Activated T-helper 9 cell treated with anti-CD3 and anti-CD28 coated beads, Interleukin-2, amount 50 U/mL, for 16 hours (primary cell): ENCODE results near the gene PRF1.

Source experiments
- DNase-seq: peaks from one replicate; pipeline ENCODE4 v3.0.0-alpha.2; 2020; ENCODE audit warnings: low read depth

PRF1 gene

DNA sequence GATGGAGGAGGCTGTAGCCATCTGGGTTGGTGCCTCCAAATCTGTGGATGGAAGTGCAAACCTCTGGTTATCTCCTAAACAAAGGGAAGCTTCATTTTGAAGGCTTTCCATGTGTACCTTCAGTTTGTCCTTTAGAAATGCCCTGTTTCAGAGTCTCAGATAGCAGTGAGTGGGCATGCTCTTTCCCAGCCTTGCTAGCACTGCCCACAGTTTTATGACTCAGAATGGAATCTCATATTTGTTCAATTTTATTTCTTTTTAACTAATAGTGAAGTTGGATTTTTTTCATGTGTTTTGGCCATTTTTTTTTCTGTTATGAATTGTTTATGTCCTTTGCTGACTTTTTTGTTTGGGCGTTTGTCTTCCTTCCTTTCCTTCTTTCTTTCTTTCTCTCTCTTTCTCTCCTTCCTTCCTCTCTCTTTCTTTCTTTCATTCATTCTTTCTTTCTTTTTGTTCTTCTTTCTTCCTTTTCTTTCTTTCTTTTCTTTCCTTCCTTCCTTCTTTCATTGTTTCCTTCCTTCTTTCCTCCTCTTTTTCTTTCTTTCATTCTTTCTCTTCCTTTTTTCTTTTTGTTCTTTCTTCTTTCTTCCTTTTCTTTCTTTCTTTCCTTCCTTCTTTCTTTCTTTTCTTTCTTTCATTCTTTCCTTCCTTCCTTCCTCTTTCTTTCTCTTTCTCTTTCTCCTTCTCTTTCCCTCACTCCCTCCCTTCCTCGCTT is 25.6 kb downstream of the PRF1 start:
- DNase-seq: no peak

DNA sequence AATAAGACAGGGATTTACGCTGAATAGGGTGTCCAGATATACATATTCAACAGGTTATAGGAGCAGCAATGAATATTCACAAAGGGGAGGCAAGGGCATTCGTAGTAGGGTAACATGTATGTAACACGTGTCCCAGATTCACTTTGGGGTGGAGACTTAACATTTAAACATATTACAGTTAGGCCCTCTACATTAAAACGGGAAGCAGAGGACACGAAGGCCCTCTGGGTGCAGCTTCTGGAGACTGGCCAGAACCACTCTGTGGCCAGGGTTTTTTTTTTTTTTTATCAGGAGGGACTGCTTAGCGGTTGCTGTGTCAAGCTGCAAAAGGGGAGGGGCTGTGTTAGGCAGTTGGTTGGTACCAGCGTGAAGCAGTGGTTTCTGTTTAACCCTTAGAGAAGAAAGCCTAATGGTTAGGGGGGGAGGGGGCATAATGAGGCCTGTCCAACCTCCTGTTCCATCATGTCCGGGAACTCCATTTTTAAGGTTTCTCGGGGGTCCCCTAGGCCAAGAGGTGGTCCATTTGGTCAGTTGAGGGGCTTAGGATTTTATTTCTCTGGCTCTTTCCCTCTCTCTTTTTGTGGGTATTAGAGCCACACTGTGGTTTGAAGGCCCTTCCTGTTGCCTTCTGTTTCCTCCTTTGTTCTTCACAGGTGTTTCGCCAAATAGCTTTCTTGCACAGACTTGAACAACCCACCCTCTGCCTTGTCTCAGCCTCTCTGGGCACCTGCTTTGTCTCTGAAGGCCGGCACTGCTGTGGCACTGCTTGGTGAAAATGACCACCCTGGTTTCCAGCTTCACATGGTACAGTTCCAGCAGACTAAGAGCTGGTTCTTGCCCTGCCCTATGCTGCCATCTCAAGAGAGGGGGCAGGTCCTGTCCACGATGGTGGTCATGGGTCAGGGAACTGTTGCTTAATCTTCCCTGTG is 26.4 kb downstream of the PRF1 start:
- DNase-seq: no peak

DNA sequence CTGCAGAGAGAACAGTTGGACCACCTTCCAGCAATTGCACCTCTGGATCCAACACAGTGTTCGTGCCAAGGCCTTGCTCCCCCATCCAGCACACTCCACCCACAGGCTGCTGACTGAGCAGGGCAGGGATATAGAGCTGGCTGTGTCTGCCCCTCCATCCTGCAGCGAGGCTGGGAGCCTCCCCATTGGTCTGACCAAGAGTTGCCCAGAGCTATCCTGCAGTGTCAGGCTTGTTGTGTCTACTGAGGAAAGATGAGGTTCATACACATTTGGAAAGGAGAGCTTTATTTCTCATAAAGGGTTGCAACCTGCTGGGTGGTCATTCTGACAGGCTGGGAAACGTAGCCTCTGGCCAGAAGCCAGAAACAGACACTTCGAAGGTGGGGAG is 27.1 kb downstream of the PRF1 start:
- DNase-seq: no peak

DNA sequence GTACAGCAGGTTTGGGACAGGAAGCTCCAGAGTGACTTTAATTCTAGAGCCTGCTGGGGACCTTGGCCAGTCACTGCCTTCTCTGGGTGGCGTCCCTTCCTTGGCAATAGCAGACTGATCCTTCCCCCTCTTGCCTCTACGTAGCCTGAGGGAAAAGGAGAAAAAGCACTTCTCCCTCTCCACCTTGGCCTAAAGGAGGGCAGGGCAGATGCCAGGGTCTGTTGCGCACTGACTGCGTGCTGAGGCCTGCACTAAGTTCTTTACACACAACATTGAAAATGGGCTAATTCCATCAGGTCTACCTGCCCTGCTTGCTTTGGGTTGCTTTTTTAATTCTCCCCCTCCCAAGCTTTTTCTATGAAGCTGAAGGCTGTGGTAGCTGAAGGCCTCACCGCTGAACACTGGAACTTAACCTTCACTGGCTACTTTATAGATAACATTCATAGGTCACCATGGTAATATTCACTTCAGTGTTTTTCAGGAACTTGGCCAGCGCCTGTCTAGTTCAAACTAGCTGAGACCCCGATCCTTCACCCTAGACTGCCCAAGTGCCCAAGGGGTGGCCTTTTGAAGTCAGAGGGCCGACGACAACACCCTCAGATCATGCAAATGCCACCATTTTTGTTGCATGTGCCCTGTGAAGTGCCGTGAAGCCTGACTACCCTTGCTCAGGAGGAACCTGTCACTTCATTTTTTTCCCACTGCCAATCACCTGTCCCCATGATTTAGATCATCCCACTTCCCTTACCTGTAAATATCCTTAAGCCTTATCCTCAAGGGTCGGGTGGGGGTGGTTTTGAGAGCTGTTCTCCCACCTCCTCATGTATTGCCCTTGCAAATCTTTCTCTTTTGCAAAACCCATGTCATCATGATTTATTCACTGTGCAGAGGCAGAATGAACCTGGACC is 28.7 kb downstream of the PRF1 start:
- DNase-seq: no peak

DNA sequence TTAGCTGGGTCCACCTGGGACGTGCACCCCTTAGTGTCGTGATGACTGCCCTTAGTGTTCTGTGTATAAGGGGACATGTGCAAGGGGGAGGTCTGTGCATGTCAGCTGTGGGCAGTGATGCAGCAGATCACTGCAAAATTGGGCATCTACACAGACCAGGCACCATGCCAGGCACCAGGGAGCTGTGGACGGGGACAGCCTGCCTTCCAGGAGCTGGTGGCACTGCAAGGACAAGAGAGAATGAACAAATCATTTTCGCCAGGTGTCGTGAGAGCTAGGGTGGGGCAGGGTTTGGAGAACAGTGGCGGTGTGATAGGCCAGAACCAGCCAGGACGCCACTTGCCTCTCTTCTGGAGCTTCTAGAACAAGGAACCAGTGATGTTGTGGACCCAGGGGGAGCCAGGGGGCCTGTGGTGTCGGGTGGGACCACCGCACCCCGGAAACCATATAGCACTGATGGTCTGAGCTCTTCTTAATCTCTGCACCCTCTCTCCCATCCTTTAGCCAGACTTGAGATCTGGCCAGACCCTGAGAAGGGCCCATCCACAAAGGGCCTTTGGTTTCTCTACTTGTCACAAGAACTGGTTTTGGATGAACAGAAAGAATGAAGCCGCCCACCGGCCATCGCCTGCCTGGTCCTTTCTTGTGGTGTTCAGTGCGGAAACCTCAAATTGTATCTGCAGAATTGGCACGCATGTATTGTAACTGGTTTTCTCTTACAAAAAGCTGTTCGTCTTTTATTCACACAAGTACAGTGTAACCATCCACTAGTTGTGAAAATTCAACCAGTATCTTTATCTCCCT is 30.7 kb downstream of the PRF1 start:
- no peak for DNase-seq

DNA sequence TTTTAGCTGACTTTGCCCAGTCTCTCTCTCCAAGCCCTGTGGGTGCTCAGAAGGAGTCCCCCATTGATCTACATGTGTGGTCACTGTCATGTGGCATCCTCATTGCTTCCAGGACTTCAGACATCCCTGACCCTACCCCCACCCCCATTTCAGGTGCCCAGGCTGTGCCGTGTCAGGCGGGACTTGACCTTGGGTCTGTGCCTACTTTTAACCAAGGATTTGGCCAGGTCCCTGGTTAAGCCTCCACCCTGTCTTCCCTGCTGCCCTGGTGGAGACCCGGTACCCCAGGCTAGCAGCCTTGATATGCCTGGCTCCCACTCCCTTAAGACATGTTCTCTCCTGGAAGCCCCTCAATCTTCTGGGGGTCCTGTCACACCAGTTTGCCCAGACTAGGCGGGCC is 31.3 kb downstream of the PRF1 start:
- no peak for DNase-seq

DNA sequence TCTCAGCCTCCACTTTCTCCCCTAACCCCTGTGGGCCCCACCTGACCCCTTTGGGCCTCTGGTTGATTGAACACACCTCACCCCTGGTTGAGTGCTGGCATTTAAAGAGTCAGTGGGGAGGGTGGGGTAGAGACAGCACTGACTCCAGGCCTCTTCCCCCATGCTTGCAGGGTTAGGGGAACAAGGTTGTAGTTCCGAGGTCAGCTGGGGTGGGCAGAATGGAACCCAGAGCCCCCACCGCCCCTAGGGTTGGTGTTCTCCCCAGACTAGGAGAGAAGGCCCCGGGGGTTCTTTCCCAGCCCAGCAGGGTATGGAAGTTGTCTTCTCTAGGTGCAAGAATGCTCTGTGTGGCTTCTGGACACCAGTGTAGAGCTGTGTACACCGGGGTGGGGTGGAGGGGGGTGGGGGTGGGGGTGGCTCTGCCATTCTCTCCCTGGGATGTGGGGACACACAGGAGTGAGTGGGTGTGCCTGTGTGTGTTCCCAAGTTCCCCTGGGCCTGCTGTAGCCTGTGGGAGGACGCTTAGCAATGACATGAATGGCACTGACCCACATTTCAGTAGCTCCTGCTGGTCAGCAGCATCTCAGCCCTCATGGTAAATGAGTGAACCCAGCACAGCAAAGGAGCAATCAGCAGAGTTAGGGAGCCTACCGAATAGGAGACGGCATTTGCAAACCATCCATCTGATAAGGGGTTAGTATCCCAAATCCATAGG is 33.6 kb downstream of the PRF1 start:
- DNase-seq: no peak

DNA sequence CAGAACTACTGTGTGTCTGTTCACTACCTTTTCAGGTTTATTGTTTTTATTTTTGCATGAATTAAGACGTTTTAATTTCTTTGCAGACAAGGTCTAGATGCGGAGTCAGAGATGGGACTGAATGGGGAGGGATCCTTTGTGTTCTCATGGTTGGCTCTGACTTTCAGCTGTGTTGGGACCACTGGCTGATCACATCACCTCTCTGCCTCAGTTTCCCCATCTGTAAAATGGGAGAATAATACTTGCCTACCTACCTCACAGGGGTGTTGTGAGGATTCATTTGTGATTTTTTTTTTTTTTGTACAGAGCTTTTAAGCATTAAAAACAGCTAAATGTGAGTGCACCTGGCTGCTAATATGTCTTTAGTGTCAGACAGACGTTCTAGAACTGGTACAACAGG is 34.4 kb downstream of the PRF1 start:
- no peak for DNase-seq

DNA sequence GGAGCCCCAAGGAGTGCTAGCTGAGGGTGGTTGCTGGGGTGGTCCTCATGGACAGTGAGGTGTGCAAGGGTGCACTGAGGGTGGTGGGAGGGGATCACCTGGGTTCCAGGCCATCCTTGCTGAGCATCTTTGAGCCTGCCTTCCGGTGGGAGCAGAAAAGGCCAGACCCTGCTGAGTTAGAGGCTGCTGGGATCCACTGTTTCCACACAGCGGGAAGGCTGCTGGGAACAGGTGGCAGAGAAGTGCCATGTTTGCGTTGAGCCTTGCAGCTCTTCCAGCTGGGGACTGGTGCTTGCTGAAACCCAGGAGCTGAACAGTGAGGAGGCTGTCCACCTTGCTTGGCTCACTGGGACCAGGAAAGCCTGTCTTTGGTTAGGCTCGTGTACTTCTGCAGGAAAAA is 34.9 kb downstream of the PRF1 start:
- no peak for DNase-seq

DNA sequence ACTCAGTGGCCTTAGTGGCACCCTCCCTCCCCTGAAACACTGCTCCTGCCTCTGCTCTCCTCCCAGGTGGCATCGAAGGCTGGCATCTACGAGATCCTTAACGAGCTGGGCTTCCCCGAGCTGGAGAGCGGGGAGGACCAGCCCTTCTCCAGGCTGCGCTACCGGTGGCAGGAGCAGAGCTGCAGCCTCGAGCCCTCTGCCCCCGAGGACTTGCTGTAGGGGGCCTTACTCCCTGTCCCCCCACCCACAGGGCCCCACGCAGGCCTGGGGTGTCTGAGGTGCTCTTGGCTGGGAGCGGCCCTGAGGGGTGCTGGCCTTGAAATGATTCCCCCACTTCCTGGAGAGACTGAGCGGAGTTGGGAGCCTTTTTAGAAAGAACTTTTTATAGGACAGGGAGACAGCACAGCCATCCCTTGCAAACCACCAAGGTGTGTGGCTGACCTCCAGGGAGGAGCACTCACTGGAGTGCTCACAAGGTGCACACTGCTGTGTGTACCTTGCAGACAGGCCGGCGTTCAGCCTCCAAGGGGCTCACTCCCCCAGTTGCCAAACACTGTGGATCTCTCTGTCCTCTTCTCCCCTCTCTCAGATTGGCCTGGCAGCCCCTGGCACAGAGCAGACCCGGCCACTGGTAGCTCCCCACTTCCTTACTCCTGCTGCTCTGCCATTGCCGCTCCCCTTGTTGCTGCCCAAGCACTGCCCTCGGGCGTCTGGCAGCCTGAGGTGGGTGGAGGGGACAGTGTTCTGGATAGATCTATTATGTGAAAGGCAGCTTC is 35.8 kb downstream of the PRF1 start:
- no peak for DNase-seq

DNA sequence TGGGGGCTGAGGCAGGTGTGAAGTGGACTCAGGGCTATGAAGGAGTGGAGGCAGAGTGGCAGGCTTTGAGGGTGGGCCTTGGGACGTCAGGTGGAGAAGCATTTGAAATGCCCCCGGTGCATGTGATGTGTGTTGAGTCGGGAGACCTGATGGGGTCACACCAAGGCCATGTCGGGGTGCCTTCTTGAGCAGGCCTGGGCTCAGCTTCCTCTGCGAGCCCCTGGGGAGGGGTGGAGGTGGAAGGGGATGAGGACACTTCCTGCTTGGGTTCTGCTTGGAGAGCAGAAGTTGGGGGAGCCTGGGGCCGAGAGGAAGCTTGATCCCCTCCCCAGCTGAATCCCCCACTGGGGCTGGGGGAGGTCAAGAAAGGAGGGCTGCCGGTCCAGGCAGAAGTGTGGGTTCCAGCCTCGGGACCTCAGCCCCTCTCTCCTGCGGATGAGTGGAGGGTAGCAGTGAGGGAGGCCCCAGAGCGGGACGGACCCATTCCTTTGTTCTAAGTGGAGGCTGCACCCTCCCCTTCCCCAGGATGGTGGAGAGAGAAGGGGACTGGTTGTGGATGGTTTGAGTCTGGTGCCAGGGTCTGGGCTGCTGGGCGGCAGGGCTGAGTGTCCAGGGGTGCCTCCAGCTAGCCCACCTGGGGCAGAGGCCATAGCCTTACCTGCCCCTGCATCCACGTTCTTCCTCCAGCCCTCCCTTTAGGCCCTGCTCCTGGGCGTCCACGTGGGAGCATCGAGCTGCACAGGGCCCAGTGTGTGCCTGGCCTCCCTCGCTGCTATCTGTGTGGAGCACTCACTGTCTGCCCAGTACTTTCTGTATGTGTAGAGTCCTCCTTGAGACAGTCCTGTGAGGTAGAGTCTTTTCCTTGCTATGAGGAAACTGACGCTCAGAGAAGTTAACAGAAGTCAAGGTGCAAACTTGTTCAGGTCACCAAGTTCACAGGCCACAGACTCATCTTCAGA is 36.7 kb downstream of the PRF1 start:
- no peak for DNase-seq

DNA sequence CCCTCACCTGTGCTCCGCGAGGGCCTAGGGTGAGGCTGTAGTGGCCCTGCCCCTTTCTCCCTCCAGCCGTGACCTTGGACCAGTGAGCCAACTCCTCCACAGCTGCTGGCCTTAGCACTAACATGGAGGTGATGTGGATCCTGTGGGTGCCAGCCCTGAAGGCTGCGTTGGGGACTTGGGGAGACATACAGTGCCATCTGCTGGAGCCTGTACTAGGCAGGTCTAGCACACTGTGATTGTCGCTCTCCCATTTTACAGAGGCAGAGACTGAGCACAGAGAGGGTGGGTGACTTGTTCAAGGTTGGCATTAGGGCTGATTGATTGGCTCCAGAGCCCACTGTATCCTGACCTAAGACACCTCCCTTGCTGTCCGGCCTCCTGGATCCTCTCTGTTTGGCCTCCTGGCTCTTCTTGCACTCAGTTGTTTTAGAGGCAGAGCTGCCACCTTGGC is 37.6 kb downstream of the PRF1 start:
- no peak for DNase-seq

DNA sequence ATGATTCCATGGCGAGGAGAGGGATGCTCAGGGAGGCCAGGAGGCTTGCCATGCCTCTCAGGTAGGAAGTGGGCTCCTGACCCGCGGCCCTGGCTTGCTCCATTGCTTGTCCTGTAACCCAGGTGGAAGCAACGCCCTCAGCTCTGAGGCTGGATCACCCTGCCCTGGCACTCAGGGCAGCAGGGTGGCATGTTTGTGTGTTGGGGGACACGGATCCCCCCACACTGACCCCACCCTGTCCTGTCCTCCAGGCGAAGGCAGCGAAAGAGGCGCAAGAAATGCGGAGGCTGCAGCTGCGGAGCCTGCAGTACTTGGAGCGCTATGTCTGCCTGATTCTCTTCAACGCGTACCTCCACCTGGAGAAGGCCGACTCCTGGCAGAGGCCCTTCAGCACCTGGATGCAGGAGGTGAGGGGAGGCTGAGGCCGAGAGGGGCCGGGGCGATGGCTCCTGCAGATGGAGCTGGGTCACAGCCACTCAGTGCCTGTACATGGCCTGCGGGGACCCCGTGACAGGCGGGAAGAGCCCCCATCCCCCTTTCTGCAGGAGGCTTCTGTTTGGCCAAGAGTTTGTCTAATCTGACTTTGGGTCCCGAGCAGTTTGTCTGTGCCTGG is 38.3 kb downstream of the PRF1 start:
- DNase-seq: no peak

DNA sequence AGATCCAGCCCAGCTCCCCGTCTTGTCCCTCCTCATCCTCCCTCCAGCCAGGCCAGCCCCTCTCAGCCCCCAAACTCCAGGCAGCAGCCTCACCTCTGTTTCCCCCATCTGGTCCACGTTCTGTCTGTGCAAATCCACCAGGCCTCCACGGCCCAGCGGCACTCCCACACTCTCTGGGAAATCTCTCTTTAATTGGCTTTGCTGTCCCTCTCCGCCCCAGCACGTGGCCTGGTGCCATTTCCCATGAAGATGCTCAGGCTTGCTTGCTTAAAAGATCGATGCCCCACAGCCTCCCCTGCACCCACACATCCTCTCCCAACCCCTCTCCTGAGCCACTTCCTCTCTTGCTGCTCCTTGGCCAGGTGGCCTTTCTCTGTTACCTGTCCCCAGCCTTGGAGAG is 39.3 kb downstream of the PRF1 start:
- no peak for DNase-seq

DNA sequence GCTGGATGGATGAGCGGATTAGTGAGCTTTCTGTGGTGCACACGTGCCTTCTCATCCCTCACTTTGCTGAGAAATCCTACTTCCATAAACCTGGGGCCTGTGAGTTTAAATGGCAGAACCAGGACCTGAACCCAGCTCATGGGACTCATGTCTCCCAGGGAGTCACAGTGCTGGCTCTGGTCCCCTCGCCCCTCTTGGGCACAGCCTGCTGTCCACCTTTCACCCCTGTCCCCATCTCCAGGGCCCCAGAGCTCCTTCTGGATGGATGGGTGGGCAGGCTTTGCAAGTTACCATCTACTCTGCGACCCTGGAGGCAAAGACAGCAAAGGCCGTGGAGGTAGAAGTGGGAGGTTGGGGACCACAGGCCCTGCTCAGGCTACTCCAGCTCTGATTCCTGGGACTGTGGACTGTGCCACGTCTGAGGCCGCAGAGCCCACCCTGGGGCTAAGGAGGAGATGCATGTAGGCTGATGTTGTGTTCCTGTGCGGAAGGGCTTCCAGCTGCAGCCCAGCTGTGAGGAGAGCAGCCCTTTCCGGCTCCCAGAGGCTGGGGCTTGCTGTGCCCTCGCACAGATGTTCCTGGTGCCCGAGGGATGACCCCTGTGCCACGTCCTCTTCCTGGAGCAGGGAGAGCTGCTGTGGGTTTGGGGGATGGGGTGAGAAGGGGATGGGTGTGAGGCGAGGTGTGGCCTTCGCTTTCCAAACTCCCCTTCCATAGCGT is 40.3 kb downstream of the PRF1 start:
- DNase-seq: no peak

DNA sequence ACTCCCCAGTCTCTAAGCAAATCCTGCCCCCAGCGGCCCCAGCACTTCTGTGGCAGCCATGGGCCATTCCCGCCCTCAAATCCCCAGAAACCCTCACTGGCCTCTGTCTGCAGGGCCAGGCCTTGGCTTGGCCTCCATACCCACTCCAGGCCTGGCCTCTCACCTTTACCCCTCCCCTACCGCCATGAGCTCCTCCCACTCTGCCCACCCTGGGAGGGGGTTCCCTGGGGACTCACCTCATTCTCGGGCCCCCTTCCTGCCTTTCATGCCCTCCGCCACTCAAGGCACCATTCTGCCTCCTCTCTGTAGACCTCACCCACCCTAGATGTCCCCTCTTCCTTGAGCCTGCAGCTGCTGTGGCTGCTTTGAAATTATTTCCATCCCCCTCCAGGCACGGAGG is 41.0 kb downstream of the PRF1 start:
- DNase-seq: no peak

DNA sequence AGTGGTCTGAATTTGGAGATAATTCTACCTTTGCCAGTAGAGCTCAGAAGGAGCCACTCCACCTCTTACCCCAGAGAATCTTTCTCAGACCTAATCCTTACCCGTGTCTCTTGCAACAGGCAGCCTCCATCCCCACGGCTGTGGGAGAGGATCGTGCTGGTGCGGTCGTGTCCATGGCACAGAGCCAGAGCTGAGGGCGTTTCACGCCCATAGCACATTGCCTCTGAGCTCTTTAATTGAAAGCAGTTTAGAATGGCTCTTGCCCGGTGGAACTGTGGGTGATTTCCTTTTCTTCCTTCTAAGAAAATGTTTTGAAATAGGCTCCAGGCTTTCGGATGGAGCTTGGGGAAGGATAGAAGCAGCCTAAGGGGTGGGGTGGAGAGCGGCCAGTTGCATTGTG is 41.5 kb downstream of the PRF1 start:
- no peak for DNase-seq

DNA sequence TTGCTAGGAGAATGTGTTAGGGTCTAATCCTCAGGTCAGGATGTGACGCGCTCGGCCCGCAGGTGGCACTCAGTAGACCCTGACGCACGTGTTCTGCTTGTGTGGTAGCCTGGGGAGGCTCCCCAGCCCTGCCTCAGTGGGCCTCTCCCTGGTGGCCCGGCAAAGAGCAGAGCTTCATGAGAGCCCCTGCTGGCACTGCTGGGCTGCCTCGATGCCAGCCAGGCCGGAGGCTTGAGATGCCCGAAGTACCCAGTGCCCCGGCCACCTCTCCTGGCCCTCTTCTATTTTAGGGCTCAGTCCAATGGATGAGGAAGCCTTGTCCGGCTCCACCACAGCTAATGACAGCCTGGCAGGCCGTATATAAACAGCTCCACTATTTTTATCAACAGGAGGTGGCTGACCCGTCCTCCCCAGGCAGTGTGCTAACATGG is 42.0 kb downstream of the PRF1 start:
- no peak for DNase-seq
